GM18909 (cell line): ENCODE results near the gene ERN1.
A peak's percentile ranks its signal among the peaks of the same experiment; 100 is the strongest.

Experiments
- ATAC-seq: cut with Tn5 transposase; IDR thresholded peaks from one replicate; pipeline ENCODE4 v1.9.1; 2021; ENCODE audit warnings: mild to moderate bottlenecking; ENCODE audit not compliant: unreplicated experiment, poor library complexity

The ERN1 gene

DNA sequence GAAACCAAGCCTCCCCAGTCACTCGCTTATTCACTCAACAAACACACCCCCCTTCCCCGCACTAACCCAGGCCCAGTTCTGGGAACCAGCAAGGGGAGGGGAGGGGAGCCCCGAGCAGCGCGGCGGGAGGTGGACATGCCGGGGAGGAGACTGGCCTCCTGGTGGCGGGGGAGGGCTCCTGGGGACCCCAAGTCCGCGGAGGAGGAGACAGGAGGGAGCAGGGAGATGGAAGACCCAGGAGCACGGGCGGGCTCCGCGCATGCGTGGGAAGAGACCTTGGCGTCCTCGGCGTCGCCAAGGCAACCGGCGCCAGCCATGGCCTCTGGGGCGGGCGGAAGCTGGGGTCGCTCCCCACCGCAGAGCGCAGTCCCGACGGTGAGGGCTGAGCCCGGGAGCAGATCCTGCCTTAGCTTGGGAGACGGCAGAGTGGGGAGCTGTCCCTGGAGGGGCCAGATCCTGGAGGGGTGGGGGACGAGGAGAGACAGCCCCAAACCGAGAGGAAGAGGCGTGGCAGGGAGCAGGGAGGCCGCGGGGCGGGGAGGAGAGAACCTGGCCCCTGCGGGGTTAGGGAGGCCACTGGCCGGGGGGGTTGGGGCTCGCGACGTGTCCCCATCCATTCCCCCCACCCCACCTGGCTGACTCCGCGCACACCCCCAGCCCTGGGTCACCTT, 131.8 kb downstream of the ERN1 start, which contains the start of gene PRR29:
TSS of gene PRR29 (plus strand) at position 302 of the 671 bp plus-strand sequence. CDS start at position 316, 14 bp downstream.
- ATAC-seq = peak; percentile 72

DNA sequence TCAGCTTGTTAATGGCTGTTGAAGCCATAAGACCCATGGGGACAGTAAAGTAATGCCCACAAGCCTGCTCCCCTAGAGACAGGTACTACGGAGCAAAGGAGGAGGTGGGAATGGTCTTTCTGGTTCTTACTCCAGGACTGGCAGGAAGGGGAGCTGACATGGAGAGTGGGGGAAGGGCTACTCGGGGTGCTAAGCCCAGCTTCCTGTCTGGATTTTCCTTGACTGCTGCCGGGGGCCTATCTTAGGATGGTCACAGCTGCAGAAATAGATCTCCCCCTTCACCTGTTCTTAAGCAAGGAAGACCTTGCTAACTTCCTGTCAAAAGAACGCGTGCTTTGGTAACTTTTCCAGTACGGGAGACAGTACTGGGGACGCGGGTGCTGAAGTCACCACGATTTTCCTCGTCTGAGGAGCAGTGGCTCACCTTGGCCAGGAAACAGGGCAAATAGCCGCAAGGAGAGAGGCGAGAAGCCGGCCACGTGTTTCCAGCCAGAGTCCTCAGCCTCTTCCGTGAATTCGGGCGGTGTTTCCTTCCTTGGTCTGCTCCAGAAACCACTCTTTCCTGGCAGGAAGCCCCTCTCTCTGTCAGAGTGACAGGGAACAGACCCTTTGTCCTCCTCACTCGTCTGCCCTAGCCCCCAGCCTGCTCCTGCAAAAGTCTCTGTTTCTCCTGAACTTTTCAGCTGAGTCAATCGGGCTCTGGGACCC, 132.4 kb downstream of the ERN1 start:
- no peak for ATAC-seq

DNA sequence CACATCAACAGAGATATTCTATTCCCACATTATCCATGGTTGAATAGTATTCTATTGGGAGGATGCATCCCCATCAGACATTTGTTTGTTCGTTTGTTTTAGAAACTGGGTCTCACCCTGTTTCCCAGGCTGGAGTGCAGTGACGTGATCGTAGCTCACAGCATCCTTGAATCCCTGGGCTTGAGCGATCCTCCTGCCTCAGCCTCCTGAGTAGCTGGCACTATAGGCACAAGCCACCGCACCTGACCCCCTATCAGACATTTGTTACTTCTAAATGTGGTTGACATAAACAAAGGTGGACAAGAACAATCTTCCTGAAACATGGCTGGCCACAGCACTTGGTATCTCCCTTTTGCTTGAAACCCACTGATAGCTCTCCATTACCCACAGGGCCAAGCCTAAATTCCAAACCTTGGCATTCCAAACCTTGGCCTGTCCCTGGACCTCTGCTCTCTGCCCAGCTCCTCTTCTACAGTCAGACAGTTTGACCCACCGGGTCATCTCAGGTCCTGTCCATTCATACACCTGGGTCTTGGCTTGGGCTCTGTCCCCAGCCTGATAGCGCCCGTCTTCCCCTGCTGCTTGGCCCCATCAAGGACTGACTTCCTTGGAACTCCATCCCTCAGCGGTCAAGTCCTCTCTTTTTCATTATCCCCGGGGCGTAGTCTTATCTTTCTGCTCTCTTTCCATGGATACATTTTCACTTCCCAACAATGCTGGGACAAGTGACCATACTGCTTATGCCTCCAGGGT, 133.3 kb downstream of the ERN1 start:
- no peak for ATAC-seq

DNA sequence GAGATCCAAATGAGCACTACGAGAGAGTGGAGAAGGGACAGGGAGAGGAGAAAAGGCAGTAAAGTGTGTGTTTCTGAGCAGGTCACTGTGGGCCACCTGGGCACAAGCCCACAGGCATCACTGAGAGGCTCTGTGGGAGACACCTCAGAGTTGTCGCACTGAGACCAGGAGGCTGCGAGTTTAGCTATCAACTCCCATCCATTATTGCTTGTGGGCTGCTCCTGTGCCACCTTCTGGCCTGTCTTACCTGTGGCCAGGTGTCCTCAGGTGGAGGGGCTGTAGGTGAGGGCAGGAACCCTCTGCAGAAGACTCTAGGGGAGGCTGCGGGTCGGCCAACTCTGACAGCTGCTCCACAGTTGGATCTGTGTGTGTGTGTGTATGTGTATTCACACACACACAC, 134.3 kb downstream of the ERN1 start:
- no peak for ATAC-seq

DNA sequence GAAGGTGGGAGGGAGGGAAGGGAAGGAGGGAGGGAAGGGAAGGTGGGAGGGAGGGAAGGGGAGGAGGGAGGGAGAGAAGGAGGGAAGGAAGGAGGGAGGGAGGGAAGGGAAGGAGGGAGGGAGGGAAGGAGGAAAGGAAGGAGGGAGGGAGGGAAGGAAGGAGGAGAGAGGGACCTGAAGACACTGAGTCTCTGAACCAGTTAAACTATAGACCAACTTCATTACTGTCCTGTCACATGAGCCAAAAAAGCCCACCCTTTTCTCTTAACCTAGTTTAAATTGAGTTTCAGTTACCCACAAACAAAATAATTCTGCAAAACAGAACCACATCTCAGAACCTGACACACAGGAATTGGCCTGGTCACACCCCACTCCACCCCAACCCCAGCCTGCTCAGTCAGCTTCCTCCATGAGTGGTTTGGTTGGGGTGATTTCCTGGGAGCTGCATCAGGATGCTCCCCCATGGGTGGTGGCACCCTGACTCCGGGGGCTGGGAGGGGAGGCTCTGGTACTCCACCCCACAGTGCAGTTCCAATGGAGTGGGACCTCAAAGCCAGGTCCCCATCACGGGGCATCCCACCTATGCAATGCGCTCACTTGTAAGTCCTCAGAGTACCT, 136.5 kb downstream of the ERN1 start:
- ATAC-seq = no peak

DNA sequence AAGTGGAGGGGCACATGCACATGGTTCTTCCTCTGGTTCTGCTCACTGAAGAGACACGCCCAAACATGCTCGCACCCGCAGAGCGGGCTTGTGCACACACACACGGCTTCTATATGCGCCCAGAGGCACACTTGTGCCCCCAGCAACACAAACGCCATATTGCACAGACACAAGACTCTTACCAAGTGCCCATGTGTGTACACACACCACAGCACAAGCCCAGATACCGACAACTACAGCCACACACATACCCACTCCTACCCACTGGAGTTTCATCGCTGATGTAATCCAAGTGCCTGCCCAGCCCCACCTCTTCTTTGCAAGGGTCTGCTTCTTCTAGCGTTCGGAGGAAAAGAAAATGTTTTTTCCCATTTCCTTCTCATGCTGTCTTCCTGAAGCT, 138.3 kb downstream of the ERN1 start:
- no peak for ATAC-seq

DNA sequence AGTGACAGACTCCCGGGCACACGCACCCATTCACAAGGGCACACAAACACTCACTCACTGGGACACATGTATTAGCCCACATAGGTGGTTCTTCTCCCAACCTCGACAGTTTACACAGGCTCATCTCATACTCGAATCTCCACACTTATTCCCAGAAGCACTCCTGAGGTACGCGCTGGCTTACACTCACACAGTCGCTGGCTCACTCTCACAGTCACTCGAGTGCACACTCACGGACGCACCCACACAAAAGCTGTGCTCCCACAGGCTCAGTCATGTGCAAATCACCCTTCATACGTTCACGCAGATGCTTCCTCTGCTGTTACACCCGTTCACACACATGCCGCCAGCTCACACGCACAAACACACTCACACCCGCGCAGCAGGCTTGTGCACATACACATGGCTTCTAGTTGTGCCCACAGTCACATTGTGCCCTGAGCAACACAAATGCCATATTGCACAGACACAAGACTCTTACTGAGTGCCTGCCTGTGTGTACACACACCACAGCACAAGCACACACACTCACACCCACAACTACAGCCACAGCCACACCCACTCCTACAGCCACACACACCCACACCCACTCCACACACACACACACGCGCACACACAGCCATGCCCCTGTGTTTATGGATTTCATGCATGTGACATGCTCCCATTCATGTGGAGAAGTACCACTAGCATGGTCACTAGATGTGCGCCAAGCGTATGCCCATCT, 140.2 kb downstream of the ERN1 start:
- no peak for ATAC-seq
